RWPE1 (cell line): ENCODE results near the gene DOCK4.

Source experiments
- CTCF ChIA-PET: fragments of 350-600 bp; sonication (Branson Sonifier 250); formaldehyde crosslinking; extraction: SDS; loops from one replicate; lab custom pipeline; 2021; lab: Yijun Ruan, JAX
- POLR2A ChIA-PET: fragments of 400-600 bp; formaldehyde crosslinking; extraction: SDS; loops from one replicate; lab custom pipeline; 2020; ENCODE audit warnings: antibody characterized with exemption; ENCODE audit not compliant: low non-redundant PET; lab: Yijun Ruan, JAX
- DNase-seq: peaks from one replicate; pipeline ENCODE4 v3.0.0; 2012; ENCODE audit warnings: low spot score
- H3K27ac ChIP-seq: fragments of 450-650 bp; 2 replicates; pipeline ENCODE4 v1.5.1; 2017
- TF ChIP-seq, protein P1 (sequence below): fragments of 450-650 bp; conservative IDR thresholded peaks from 2 replicates; pipeline ENCODE4 v1.5.1; 2017; ENCODE audit warnings: low read depth, mild to moderate bottlenecking

The DOCK4 gene

DNA sequence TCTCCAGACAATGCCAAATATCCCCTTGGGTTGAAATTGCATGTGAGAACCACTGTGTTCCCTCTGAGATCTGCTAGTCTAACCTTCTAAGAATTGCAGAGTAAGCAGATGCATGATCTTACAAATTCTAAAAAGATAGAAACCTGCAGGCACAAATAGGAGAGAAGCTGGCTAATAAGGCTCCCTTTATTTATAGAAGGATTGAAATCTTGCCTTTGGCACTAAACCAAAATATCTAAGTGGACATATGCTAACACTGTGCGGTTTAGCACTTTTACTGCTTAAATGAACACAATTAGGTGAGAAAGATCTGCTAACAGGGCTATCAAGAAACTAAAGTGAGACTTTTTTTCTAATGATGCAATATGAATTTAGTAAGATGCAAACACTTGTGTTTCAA lies 225.5 kb downstream of the DOCK4 start:
- ChIA-PET POLR2A (no interaction called here), CTCF (no interaction called here)
- TF ChIP-seq, protein P1, sequence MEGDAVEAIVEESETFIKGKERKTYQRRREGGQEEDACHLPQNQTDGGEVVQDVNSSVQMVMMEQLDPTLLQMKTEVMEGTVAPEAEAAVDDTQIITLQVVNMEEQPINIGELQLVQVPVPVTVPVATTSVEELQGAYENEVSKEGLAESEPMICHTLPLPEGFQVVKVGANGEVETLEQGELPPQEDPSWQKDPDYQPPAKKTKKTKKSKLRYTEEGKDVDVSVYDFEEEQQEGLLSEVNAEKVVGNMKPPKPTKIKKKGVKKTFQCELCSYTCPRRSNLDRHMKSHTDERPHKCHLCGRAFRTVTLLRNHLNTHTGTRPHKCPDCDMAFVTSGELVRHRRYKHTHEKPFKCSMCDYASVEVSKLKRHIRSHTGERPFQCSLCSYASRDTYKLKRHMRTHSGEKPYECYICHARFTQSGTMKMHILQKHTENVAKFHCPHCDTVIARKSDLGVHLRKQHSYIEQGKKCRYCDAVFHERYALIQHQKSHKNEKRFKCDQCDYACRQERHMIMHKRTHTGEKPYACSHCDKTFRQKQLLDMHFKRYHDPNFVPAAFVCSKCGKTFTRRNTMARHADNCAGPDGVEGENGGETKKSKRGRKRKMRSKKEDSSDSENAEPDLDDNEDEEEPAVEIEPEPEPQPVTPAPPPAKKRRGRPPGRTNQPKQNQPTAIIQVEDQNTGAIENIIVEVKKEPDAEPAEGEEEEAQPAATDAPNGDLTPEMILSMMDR = no peak
- no peak overlapping the region for H3K27ac ChIP-seq
- DNase-seq = no peak

DNA sequence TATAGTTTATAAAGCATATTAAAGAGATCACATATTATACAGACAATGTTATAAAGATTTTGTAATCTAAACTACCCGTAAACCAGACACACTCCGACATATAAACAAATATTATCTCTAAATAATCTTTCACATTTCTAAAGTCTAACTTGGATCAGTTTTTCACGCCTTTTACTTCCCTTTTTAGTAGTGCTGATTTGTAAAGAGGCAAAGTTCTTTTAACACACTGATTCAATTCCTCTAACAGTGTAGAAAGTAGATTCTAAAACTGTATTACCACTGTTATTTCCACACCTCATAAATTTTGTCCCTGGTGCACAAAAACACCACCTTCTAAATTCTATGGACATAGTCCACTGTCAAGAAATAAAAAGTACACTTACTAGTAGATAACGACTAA lies 230.9 kb downstream of the DOCK4 start:
- DNase-seq = no peak
- POLR2A ChIA-PET = no interaction called here
- no peak overlapping the region for H3K27ac ChIP-seq
- TF ChIP-seq, protein P1 = no peak
- CTCF ChIA-PET = no interaction called here

DNA sequence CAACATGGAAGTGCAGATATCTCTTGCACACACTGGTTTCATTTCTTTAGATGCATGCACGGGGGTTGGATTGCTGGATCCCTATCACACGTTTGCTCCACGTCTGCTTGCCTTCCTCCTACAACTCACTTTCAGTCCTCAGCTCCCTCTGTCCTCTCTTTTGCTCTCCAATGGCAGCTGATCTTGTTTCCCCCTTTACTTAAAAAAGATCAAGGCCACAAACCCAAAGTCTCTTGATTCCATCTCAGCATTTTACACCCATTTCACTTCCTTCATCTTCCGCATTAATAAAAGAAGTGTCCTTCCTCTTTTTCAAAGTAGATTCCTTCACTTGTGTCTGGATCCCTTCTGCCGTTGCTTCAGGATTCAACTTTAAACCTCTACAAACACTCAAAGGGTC lies 245.2 kb downstream of the DOCK4 start:
- CTCF ChIA-PET = interaction anchor here (0.6 kb wide), 1 partner anchor 527 kb away, joined by 3 read pairs; no protein-coding TSS in a partner anchor
- TF ChIP-seq, protein P1 = no peak
- no peak overlapping the region for H3K27ac ChIP-seq
- DNase-seq = no peak
- POLR2A ChIA-PET = no interaction called here

DNA sequence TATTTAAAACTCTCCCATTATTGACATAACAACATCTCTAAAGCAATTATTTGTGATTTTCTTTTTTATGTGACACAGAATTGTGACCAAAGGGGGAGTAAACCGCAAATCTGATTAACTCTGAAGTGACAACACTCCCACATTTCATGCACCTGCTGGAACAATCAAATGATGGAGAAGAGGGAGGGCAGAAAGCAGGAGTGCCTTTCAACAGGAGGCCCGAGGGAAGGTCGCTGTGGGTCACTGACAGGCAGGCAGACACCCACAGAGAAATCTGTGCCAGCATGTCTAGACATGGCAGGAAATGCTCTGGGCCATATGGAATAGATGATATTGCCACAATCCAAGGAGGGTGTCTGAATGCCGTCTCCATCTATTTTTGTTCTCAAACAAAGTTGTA lies 247.3 kb downstream of the DOCK4 start:
- TF ChIP-seq, protein P1 = no peak
- peak; percentile 30 for DNase-seq
- no peak overlapping the region for H3K27ac ChIP-seq
- ChIA-PET POLR2A (no interaction called here), CTCF (no interaction called here)

DNA sequence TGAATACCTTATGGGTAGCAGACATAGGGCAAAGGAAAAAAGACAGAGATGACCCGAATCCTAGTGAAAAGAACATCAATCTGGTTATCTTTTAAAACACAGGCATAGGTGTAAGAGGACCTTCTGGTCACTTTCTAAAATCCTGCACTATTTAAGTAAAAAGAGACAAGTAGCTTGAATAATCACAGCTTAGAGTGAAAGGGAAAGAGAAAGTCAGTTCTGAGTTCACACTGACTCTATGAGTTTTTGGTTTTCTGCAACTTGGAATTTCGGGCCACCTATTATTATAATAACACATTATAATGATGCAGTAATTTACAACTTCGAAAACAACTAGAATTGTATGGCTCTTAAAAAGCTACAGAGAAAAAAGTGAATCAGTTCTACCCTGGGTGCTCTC lies 247.8 kb downstream of the DOCK4 start:
- CTCF ChIA-PET = no interaction called here
- POLR2A ChIA-PET = no interaction called here
- no peak overlapping the region for H3K27ac ChIP-seq
- DNase-seq = no peak
- TF ChIP-seq, protein P1 = no peak

DNA sequence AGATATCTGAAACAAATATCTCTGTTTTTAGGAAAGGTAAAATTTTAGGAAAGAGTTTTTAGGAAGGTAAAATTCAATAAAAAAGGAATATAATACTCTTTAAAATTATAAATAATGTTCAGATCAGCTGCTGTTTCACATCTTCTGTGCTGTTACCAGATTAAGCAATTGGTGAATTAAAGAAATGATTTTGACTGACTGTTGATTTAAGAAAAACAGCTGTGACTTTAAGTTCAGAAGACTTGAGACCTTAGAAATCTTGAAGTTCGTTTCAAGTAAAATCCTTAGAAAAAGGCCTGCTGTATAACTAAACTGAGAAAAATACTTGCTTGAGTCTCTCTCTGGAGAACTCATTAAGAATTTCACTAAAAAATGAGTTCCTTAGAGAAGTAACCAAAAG lies 250.6 kb downstream of the DOCK4 start:
- no peak overlapping the region for H3K27ac ChIP-seq

More for the DNA sequence above, 250.6 kb downstream of the DOCK4 start:
- TF ChIP-seq, protein P1 = no peak
- POLR2A ChIA-PET = no interaction called here
- CTCF ChIA-PET = interaction anchor here (0.7 kb wide), 1 partner anchor 72 kb away, joined by 3 read pairs; no protein-coding TSS in a partner anchor
- DNase-seq = no peak
